Endodermal cell (in vitro differentiated cells): ENCODE results near the gene KRT84. TPM values are rescaled to one million over a fixed set of nuclear protein-coding genes. Genes with fewer than 3 reads are reported as not detected.

Experiments used
- DNase-seq: peaks from one replicate; pipeline ENCODE4 v3.0.0-alpha.2; 2017
- H3K27ac ChIP-seq: 2 replicates; pipeline ENCODE4 v1.5.1; 2013; ENCODE audit warnings: mild to moderate bottlenecking, low read depth, low read length, moderate library complexity
- H3K27me3 ChIP-seq: 2 replicates; pipeline ENCODE4 v1.6.1; 2013; ENCODE audit warnings: mild to moderate bottlenecking, low read length, moderate library complexity; ENCODE audit not compliant: insufficient read depth, control insufficient read depth, poor library complexity, severe bottlenecking
- H3K36me3 ChIP-seq: 2 replicates; pipeline ENCODE4 v1.7.0; 2013; ENCODE audit warnings: mild to moderate bottlenecking, low read length, moderate library complexity; ENCODE audit not compliant: control insufficient read depth, insufficient read depth
- H3K4me1 ChIP-seq: one replicate; pipeline ENCODE4 v1.7.0; 2013; ENCODE audit warnings: low read length; ENCODE audit not compliant: control insufficient read depth, insufficient read depth
- H3K4me3 ChIP-seq: 2 replicates; pipeline ENCODE4 v1.5.1; 2013; ENCODE audit warnings: mild to moderate bottlenecking, low read length, moderate library complexity
- H3K9ac ChIP-seq: 2 replicates; pipeline ENCODE4 v1.6.1; 2013; ENCODE audit warnings: mild to moderate bottlenecking, low read length, moderate library complexity; ENCODE audit not compliant: poor library complexity, severe bottlenecking; ENCODE audit errors: extremely low read depth
- H3K9me3 ChIP-seq: 2 replicates; pipeline ENCODE4 v1.6.1; 2013; ENCODE audit warnings: mild to moderate bottlenecking, low read length, moderate library complexity; ENCODE audit not compliant: control insufficient read depth
- H3K27ac Mint-ChIP-seq: 2 replicates; pipeline ENCODE4 v1.8.0; 2020; ENCODE audit warnings: mixed read lengths
- H3K27me3 Mint-ChIP-seq: 2 replicates; pipeline ENCODE4 v1.8.0; 2021; ENCODE audit warnings: mild to moderate bottlenecking, mixed read lengths; ENCODE audit not compliant: insufficient read depth
- H3K36me3 Mint-ChIP-seq: 2 replicates; pipeline ENCODE4 v1.8.0; 2020; ENCODE audit warnings: low read depth, mixed read lengths
- H3K4me1 Mint-ChIP-seq: 2 replicates; pipeline ENCODE4 v1.8.0; 2020; ENCODE audit warnings: mixed read lengths
- H3K4me3 Mint-ChIP-seq: 2 replicates; pipeline ENCODE4 v1.8.0; 2020; ENCODE audit warnings: mild to moderate bottlenecking, moderate library complexity, mixed read lengths
- H3K9me3 Mint-ChIP-seq: 2 replicates; pipeline ENCODE4 v1.8.0; 2020; ENCODE audit warnings: mild to moderate bottlenecking, mixed read lengths
- CTCF ChIP-seq: fragments of 200-600 bp; sonication (generic); conservative IDR thresholded peaks from 2 replicates; pipeline ENCODE4 v1.5.0; 2021; ENCODE audit warnings: antibody characterized with exemption, mild to moderate bottlenecking
- WGBS, 2 experiments: methylation state at CpG; one replicate each; pipeline versions ENCODE4 v1.1.5 to v1.1.7; 2013; ENCODE audit warnings: missing lambda C conversion rate in 2 of 2, mixed read lengths in 1 of 2; ENCODE audit not compliant: insufficient coverage in 1 of 2, insufficient read length in 1 of 2; 5-methylcytosine and 5-hydroxymethylcytosine counted together
- total RNA-seq, 2 donors: library from RNA; stranded (reverse); fragmentation: NEBNext Ultra II Directional in 1 of 2; extraction: Animal tissue kit (Norgen Biotek cat#: 25700) in 1 of 2; gene quantifications; 2 replicates in 1 of 2; 3 replicates in 1 of 2; pipeline ENCODE4 v1.2.1, GENCODE V29; 2021

Gene KRT84
- total RNA-seq, 2 donors from 2014 or later = not detected

GRCh38 chr12:52419656-52420055, 34.2 kb upstream of the KRT84 start:
- H3K9me3 ChIP-seq = no peaks in the 10 kb centered on the region
- no peak for TF ChIP-seq CTCF
- H3K36me3 ChIP-seq = no peaks in the 10 kb centered on the region
- Mint-ChIP-seq H3K27ac (no peak overlapping the region), H3K4me3 (no peak overlapping the region), H3K9me3 (no peaks in the 10 kb centered on the region), H3K27me3 (no peaks in the 10 kb centered on the region), H3K4me1 (no peaks in the 10 kb centered on the region), H3K36me3 (no peaks in the 10 kb centered on the region)
- 94% methylated on average over 1 of the region's 1 CpG; no CpG with 5 or more reads in 1 of the 2 experiments for WGBS, 2 experiments
- H3K9ac ChIP-seq = no peak overlapping the region
- no peak overlapping the region for H3K4me3 ChIP-seq
- H3K27me3 ChIP-seq = no peaks in the 10 kb centered on the region
- DNase-seq = no peak
- no peak overlapping the region for H3K27ac ChIP-seq
- H3K4me1 ChIP-seq = no peaks in the 10 kb centered on the region

GRCh38 chr12:52418576-52419110, 33.2 kb upstream of the KRT84 start:
- Histone ChIP-seq H3K36me3 (no peaks in the 10 kb centered on the region), H3K4me1 (no peaks in the 10 kb centered on the region), H3K9ac (no peak overlapping the region), H3K4me3 (no peak overlapping the region), H3K9me3 (no peaks in the 10 kb centered on the region), H3K27me3 (no peaks in the 10 kb centered on the region), H3K27ac (no peak overlapping the region)
- no peaks in the 10 kb centered on the region for H3K4me1 Mint-ChIP-seq
- no peak overlapping the region for H3K27ac Mint-ChIP-seq
- H3K36me3 Mint-ChIP-seq = no peaks in the 10 kb centered on the region
- TF ChIP-seq CTCF = no peak
- DNase-seq = no peak
- no peaks in the 10 kb centered on the region for H3K9me3 Mint-ChIP-seq
- WGBS, 2 experiments = 83 to 92% methylated on average over 4 of the region's 4 CpGs
- no peaks in the 10 kb centered on the region for H3K27me3 Mint-ChIP-seq
- H3K4me3 Mint-ChIP-seq = no peak overlapping the region

- H3K27me3 ChIP-seq = no peaks in the 10 kb centered on the region
- H3K9me3 Mint-ChIP-seq = no peaks in the 10 kb centered on the region
- H3K4me3 Mint-ChIP-seq = no peak overlapping the region
- peaks cover under 1% of the 10 kb centered on the region for H3K27me3 Mint-ChIP-seq
- no peak overlapping the region for H3K27ac Mint-ChIP-seq
- H3K27ac ChIP-seq = no peak overlapping the region
- TF ChIP-seq CTCF = no peak
- no peak overlapping the region for H3K9ac ChIP-seq
- no peak for DNase-seq
- H3K9me3 ChIP-seq = no peaks in the 10 kb centered on the region
- no peaks in the 10 kb centered on the region for H3K36me3 Mint-ChIP-seq
- peaks cover 1% of the 10 kb centered on the region for H3K4me1 Mint-ChIP-seq
- no peaks in the 10 kb centered on the region for H3K4me1 ChIP-seq
- H3K36me3 ChIP-seq = no peaks in the 10 kb centered on the region
- 78 to 92% methylated on average over 2 of the region's 2 CpGs for WGBS, 2 experiments
- H3K4me3 ChIP-seq = no peak overlapping the region
These were observed 32.3 kb upstream of the KRT84 start for GRCh38 chr12:52417740-52418139.
